ENCODE results near the gene SLC4A1AP. TPM values are rescaled to one million over a fixed set of nuclear protein-coding genes. Genes with fewer than 3 reads are reported as not detected.

SLC4A1AP gene
- 10 to 100 TPM; 21.1 to 24.2 (median 21.8) TPM for total RNA-seq
- total RNA-seq (2013): 28.1 TPM
- total RNA-seq: 42.8 to 95.5 (median 58.1) reads per million in 29 experiments

GRCh38 chr2:27663285-27664153, at the start of gene SLC4A1AP, which contains the start of gene SUPT7L:
TSS of gene SLC4A1AP (plus strand) at chr2:27663889. CDS start at chr2:27663915, 26 bp downstream.
TSS of gene SUPT7L (minus strand) at chr2:27663614. CDS start at chr2:27662192, 1,422 bp downstream.
- no peaks in the 10 kb centered on the region for H3K9me3 ChIP-seq
- Mint-ChIP-seq H3K9me3 (no peaks in the 10 kb centered on the region), H3K36me3 (peaks cover 38% of the 10 kb centered on the region), H3K27me3 (peaks cover 0 to 2% of the 10 kb centered on the region in 2 donors), H3K27ac (peak within 1 kb of the TSS; percentile 100), H3K4me1 (peaks cover 51 to 60% (median 56%) of the 10 kb centered on the region in 3 donors), H3K4me3 (peak within 1 kb of the TSS; percentile 93 to 100 (median 98))
- peak within 1 kb of the TSS; percentile 87 for H3K27ac ChIP-seq (ENCODE audit: low read length)
- under 1% methylated on average over 48 of the region's 56 CpGs for WGBS (ENCODE audit: insufficient coverage)
- peak; percentile 79 to 85 (median 82) for ATAC-seq (replicated peaks in 1 of 4)
- CTCF ChIA-PET: interaction anchor here (0.5 to 2.0 kb wide), 4 partner anchors 20 to 1232 kb away, joined by 3 to 20 read pairs (median 4); no protein-coding TSS in a partner anchor
- peak; percentile 40 to 88 (median 69) for DNase-seq
- POLR2A ChIA-PET: interaction anchor here (0.6 to 1.1 kb wide), 2 partner anchors 17 to 35 kb away, joined by 3 to 4 read pairs; partner anchors contain the start of genes CCDC121 (in 1 of the 2) and GPN1 (in 1 of the 2)
- H3K4me3 ChIP-seq (ENCODE audit: control insufficient read depth in 1 of 2, extremely low read depth in 1 of 2, low read length in 1 of 2): peak within 1 kb of the TSS; percentile 87 to 99
- peaks cover 5 to 41% of the 10 kb centered on the region in 2 donors for H3K36me3 ChIP-seq (ENCODE audit: control insufficient read depth in 2 of 2, extremely low read depth in 1 of 2, insufficient read depth in 1 of 2, low read length in 1 of 2)
- no peaks in the 10 kb centered on the region for H3K27me3 ChIP-seq (replicated peaks in 1 of 2; ENCODE audit: control insufficient read depth in 2 of 2, extremely low read depth in 1 of 2, insufficient read depth in 2 of 2, low read length in 1 of 2)
- peaks cover 13 to 22% of the 10 kb centered on the region in 2 experiments for H3K4me1 ChIP-seq (ENCODE audit: control insufficient read depth in 1 of 2, extremely low read depth in 1 of 2, insufficient read depth in 2 of 2, low read length in 2 of 2)

GRCh38 chr2:27613985-27614384, 49.7 kb upstream of the SLC4A1AP start:
- Mint-ChIP-seq H3K4me3 (no peak overlapping the region), H3K27me3 (no peaks in the 10 kb centered on the region), H3K27ac (no peak overlapping the region), H3K36me3 (peaks cover 49% of the 10 kb centered on the region), H3K4me1 (peaks cover 3 to 10% (median 4%) of the 10 kb centered on the region in 3 donors), H3K9me3 (no peaks in the 10 kb centered on the region)
- Histone ChIP-seq H3K36me3 (ENCODE audit: control insufficient read depth in 2 of 2, extremely low read depth in 1 of 2, insufficient read depth in 1 of 2, low read length in 1 of 2) (peaks cover 11 to 78% of the 10 kb centered on the region in 2 donors), H3K27ac (ENCODE audit: low read length) (no peak overlapping the region), H3K4me1 (ENCODE audit: control insufficient read depth in 1 of 2, extremely low read depth in 1 of 2, insufficient read depth in 2 of 2, low read length in 2 of 2) (no peaks in the 10 kb centered on the region), H3K4me3 (ENCODE audit: control insufficient read depth in 1 of 2, extremely low read depth in 1 of 2, low read length in 1 of 2) (no peak overlapping the region), H3K27me3 (replicated peaks in 1 of 2; ENCODE audit: control insufficient read depth in 2 of 2, extremely low read depth in 1 of 2, insufficient read depth in 2 of 2, low read length in 1 of 2) (no peaks in the 10 kb centered on the region), H3K9me3 (no peaks in the 10 kb centered on the region)
- ATAC-seq (replicated peaks in 1 of 4): no peak
- ChIA-PET POLR2A (interaction anchor here in 1 of 2 donors (0.8 kb wide), 1 partner anchor 8 kb away, joined by 3 read pairs; no protein-coding TSS in a partner anchor), CTCF (interaction anchor here in 1 of 2 donors (0.7 kb wide), 1 partner anchor 58 kb away, joined by 4 read pairs; no protein-coding TSS in a partner anchor)
- WGBS (ENCODE audit: insufficient coverage): no CpG with 5 or more reads among the region's 2 CpGs
- DNase-seq: no peak

DNA sequence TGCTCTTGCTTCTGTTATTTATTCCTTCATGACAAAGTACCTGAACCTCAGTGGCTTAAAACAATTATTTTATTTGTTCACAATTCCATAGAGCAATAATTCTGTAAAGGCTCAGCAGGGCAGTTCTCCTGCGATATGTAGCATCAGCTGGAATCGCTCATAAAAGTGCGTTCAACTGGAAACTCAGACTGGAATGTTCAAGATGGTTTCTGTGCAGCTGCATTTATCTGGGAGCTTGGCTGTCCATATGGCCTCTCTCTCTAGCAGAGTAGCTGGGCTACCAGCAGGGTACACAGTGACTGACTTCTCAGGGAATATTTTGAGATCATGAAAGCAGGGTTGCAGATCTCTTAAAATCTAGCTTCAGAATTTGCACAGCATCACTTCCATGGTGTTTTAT, 48.4 kb upstream of the SLC4A1AP start:
- no peaks in the 10 kb centered on the region for H3K9me3 Mint-ChIP-seq
- H3K4me1 Mint-ChIP-seq: peaks cover 3 to 10% (median 4%) of the 10 kb centered on the region in 3 donors
- POLR2A ChIA-PET: no interaction called here

GRCh38 chr2:27621524-27621923, 42.2 kb upstream of the SLC4A1AP start:
- Histone ChIP-seq H3K27ac (ENCODE audit: low read length) (no peak overlapping the region), H3K36me3 (ENCODE audit: control insufficient read depth in 2 of 2, extremely low read depth in 1 of 2, insufficient read depth in 1 of 2, low read length in 1 of 2) (peaks cover 4 to 74% of the 10 kb centered on the region in 2 donors), H3K4me1 (ENCODE audit: control insufficient read depth in 1 of 2, extremely low read depth in 1 of 2, insufficient read depth in 2 of 2, low read length in 2 of 2) (no peaks in the 10 kb centered on the region), H3K4me3 (ENCODE audit: control insufficient read depth in 1 of 2, extremely low read depth in 1 of 2, low read length in 1 of 2) (no peak overlapping the region), H3K27me3 (replicated peaks in 1 of 2; ENCODE audit: control insufficient read depth in 2 of 2, extremely low read depth in 1 of 2, insufficient read depth in 2 of 2, low read length in 1 of 2) (no peaks in the 10 kb centered on the region), H3K9me3 (no peaks in the 10 kb centered on the region)
- peaks cover 0 to 1% (median under 1%) of the 10 kb centered on the region in 3 donors for H3K4me1 Mint-ChIP-seq
- no peaks in the 10 kb centered on the region for H3K9me3 Mint-ChIP-seq
- H3K36me3 Mint-ChIP-seq: peaks cover 55% of the 10 kb centered on the region
- H3K4me3 Mint-ChIP-seq: no peak overlapping the region
- ATAC-seq (replicated peaks in 1 of 4) (no peak), DNase-seq (no peak)
- no peak overlapping the region for H3K27ac Mint-ChIP-seq
- ChIA-PET POLR2A (interaction anchor here in 1 of 2 donors (0.9 kb wide), 1 partner anchor 8 kb away, joined by 3 read pairs; no protein-coding TSS in a partner anchor), CTCF (no interaction called here)
- WGBS (ENCODE audit: insufficient coverage): no CpG with 5 or more reads among the region's 1 CpG
- no peaks in the 10 kb centered on the region for H3K27me3 Mint-ChIP-seq

More for the DNA sequence above, 48.4 kb upstream of the SLC4A1AP start:
- Histone ChIP-seq H3K9me3 (no peaks in the 10 kb centered on the region), H3K4me1 (ENCODE audit: control insufficient read depth in 1 of 2, extremely low read depth in 1 of 2, insufficient read depth in 2 of 2, low read length in 2 of 2) (no peaks in the 10 kb centered on the region), H3K27ac (ENCODE audit: low read length) (no peak overlapping the region), H3K4me3 (ENCODE audit: control insufficient read depth in 1 of 2, extremely low read depth in 1 of 2, low read length in 1 of 2) (no peak overlapping the region), H3K27me3 (replicated peaks in 1 of 2; ENCODE audit: control insufficient read depth in 2 of 2, extremely low read depth in 1 of 2, insufficient read depth in 2 of 2, low read length in 1 of 2) (no peaks in the 10 kb centered on the region), H3K36me3 (ENCODE audit: control insufficient read depth in 2 of 2, extremely low read depth in 1 of 2, insufficient read depth in 1 of 2, low read length in 1 of 2) (peaks cover 4 to 75% of the 10 kb centered on the region in 2 donors)
- H3K27me3 Mint-ChIP-seq: no peaks in the 10 kb centered on the region
- CTCF ChIA-PET: no interaction called here
- 100% methylated on average over 3 of the region's 3 CpGs for WGBS (ENCODE audit: insufficient coverage)
- DNase-seq: no peak
- peaks cover 54% of the 10 kb centered on the region for H3K36me3 Mint-ChIP-seq
- H3K27ac Mint-ChIP-seq: no peak overlapping the region
- ATAC-seq (replicated peaks in 1 of 4): no peak
- H3K4me3 Mint-ChIP-seq: no peak overlapping the region

- DNase-seq (no peak), ATAC-seq (replicated peaks in 1 of 4) (no peak)
- H3K36me3 Mint-ChIP-seq: peaks cover 46% of the 10 kb centered on the region
- CTCF ChIA-PET: no interaction called here
- no peaks in the 10 kb centered on the region for H3K27me3 ChIP-seq (replicated peaks in 1 of 2; ENCODE audit: control insufficient read depth in 2 of 2, extremely low read depth in 1 of 2, insufficient read depth in 2 of 2, low read length in 1 of 2)
- H3K9me3 Mint-ChIP-seq: no peaks in the 10 kb centered on the region
- POLR2A ChIA-PET: interaction anchor here in 1 of 2 donors (0.6 kb wide), 1 partner anchor 435 kb away, joined by 3 read pairs; no protein-coding TSS in a partner anchor
- peaks cover under 1 to 1% of the 10 kb centered on the region in 2 experiments for H3K4me1 ChIP-seq (ENCODE audit: control insufficient read depth in 1 of 2, extremely low read depth in 1 of 2, insufficient read depth in 2 of 2, low read length in 2 of 2)
- H3K4me1 Mint-ChIP-seq: peaks cover 0 to 13% (median 12%) of the 10 kb centered on the region in 3 donors
- no peaks in the 10 kb centered on the region for H3K9me3 ChIP-seq
- peaks cover 0 to 60% of the 10 kb centered on the region in 2 donors for H3K36me3 ChIP-seq (ENCODE audit: control insufficient read depth in 2 of 2, extremely low read depth in 1 of 2, insufficient read depth in 1 of 2, low read length in 1 of 2)
- H3K27ac ChIP-seq (ENCODE audit: low read length): no peak overlapping the region
- no peaks in the 10 kb centered on the region for H3K27me3 Mint-ChIP-seq
- no peak overlapping the region for H3K4me3 ChIP-seq (ENCODE audit: control insufficient read depth in 1 of 2, extremely low read depth in 1 of 2, low read length in 1 of 2)
- no peak overlapping the region for H3K27ac Mint-ChIP-seq
- no peak overlapping the region for H3K4me3 Mint-ChIP-seq
- WGBS (ENCODE audit: insufficient coverage): 100% methylated on average over 2 of the region's 3 CpGs
These were observed 40.7 kb upstream of the SLC4A1AP start for GRCh38 chr2:27622921-27623384.

GRCh38 chr2:27624943-27625342, 38.7 kb upstream of the SLC4A1AP start:
- no peaks in the 10 kb centered on the region for H3K27me3 Mint-ChIP-seq
- H3K36me3 ChIP-seq (ENCODE audit: control insufficient read depth in 2 of 2, extremely low read depth in 1 of 2, insufficient read depth in 1 of 2, low read length in 1 of 2): peaks cover 0 to 45% of the 10 kb centered on the region in 2 donors
- H3K27ac Mint-ChIP-seq: peak overlapping the region in 1 of 2 donors; percentile 5
- H3K9me3 Mint-ChIP-seq: no peaks in the 10 kb centered on the region
- POLR2A ChIA-PET: no interaction called here
- peaks cover 12 to 17% of the 10 kb centered on the region in 2 experiments for H3K4me1 ChIP-seq (ENCODE audit: control insufficient read depth in 1 of 2, extremely low read depth in 1 of 2, insufficient read depth in 2 of 2, low read length in 2 of 2)
- H3K4me3 ChIP-seq (ENCODE audit: control insufficient read depth in 1 of 2, extremely low read depth in 1 of 2, low read length in 1 of 2): no peak overlapping the region
- H3K9me3 ChIP-seq: no peaks in the 10 kb centered on the region
- no peaks in the 10 kb centered on the region for H3K27me3 ChIP-seq (replicated peaks in 1 of 2; ENCODE audit: control insufficient read depth in 2 of 2, extremely low read depth in 1 of 2, insufficient read depth in 2 of 2, low read length in 1 of 2)
- H3K27ac ChIP-seq (ENCODE audit: low read length): no peak overlapping the region
- CTCF ChIA-PET: no interaction called here
- H3K4me3 Mint-ChIP-seq: no peak overlapping the region
- DNase-seq (no peak), ATAC-seq (replicated peaks in 1 of 4) (no peak)
- H3K36me3 Mint-ChIP-seq: peaks cover 38% of the 10 kb centered on the region
- peaks cover 0 to 16% (median 13%) of the 10 kb centered on the region in 3 donors for H3K4me1 Mint-ChIP-seq
